ACHN (cell line): Measurements from ENCODE around the gene FAM83D.
A peak's percentile ranks its signal among the peaks of the same experiment; 100 is the strongest.

ENCODE experiments used
- DNase-seq: peaks from one replicate; pipeline ENCODE4 v3.0.0-alpha.2; 2015
- in situ Hi-C: cut with HindIII; loops from 2 replicates; pipeline ENCODE4 v1.10.0; 2017; ENCODE audit warnings: low sequenced_read_pairs, low pct_ligation_motif_present, low pct_unique_long_range_greater_than_20kb

FAM83D gene

DNA sequence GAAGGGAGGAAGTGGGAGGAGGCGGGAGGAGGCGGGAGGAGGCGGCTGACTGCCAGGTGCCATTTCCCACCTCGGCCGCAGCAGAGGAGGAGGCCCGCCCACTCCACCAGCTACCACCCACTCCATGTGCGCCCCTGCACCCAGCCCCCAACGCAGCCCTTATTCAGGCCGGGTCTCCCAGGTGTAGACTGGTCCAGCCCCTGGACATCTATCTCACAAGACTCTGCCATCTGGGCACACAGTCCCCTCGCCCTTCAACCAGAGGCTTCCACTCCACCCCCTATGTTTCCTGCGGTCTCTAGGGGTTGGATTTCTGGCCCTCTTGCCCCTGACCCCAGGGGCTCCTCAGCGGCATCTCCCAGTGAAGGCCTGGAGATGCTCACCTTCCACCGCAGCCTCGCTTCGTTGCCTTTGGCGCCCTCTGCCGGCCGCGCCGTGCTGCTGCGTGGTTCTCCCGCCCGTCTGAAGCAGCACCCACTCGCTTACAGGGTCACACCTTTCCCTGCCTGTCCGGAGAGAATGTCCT lies 32.6 kb upstream of the FAM83D start:
- DNase-seq = peak; percentile 37
- in situ Hi-C loops = no loop called here

- in situ Hi-C loops = no loop called here
- no peak for DNase-seq
Observed at GRCh38 chr20:38894091-38894847, 31.9 kb upstream of the FAM83D start.

DNA sequence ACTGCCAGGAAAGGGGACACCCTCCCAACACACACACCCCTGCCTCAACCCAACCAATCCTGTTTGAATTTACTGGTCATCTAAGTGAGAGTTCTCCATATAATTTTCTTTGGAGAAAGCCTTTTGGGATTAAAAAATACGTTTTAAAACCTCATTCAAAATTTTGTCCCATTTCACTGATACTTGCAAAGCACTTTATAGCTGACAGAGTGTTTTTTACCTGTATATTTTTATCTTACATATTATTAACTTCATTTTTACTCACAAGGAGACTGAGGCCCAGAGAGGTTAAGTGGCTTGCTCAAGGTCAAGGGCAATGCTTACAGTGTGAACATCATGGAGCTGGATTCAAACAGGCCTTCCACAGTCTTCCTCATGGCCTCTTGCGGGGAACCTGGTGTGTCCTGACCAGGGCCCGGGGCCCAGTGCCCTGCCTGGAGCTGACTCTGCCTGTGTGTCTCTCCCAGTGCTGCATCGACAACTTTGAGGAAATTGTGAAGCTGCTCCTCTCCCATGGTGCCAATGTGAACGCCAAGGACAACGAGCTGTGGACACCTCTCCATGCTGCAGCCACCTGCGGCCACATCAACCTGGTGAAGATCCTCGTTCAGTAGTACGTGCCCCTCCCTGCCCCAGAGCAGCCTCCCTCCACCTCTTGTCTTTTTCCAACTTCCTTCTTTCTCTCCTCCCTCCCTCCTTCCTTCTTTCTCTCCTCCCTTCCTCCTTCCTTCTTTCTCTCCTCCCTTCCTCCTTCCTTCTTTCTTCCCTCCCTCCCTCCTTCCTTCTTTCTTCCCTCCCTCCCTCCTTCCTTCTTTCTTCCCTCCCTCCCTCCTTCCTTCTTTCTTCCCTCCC lies 30.9 kb upstream of the FAM83D start:
- in situ Hi-C loops = no loop called here
- DNase-seq = no peak

GRCh38 chr20:38896009-38896594 lies 30.1 kb upstream of the FAM83D start:
- in situ Hi-C loops = no loop called here
- DNase-seq = no peak

DNA sequence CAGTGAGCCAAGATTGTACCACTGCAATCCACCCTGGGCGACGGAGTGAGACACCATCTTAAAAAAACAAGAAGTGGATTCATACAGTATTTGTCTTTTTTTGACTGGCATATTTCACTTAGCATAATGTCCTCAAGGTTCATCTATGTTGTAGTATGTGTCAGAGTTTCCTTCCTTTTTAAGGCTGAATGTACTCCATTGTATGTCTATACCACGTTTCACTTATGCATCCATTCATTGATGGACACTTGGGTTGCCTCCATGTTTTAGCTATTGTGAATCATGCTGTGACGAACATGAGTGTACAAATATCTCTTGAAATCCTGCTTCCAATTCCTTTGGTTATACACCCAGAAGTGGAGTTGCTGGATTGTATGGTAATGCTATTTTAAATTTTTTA lies 28.9 kb upstream of the FAM83D start:
- DNase-seq = no peak
- in situ Hi-C loops = no loop called here

GRCh38 chr20:38900606-38901005 lies 25.6 kb upstream of the FAM83D start:
- in situ Hi-C loops = no loop called here
- DNase-seq = no peak

DNA sequence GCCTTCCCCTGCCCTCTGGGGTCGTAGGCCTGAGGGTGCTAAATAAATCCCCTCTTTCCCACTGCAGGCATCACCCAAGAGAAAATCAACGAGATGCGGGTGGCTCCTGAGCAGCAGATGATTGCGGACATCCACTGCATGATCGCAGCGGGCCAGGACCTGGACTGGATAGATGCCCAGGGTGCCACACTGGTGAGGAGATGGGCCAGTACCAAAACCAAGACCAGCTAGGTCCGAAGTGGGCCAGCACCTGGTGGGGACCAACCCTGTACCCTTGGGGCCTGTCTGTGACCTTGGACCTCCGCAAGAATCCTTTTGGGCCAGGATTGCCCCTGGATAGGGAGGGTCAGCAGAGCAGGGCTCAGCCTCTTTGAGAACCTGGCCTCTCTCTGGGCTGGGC lies 23.6 kb upstream of the FAM83D start:
- in situ Hi-C loops = no loop called here
- no peak for DNase-seq

- in situ Hi-C loops = no loop called here
- DNase-seq = no peak
Observed at GRCh38 chr20:38903335-38903734, 22.9 kb upstream of the FAM83D start.

DNA sequence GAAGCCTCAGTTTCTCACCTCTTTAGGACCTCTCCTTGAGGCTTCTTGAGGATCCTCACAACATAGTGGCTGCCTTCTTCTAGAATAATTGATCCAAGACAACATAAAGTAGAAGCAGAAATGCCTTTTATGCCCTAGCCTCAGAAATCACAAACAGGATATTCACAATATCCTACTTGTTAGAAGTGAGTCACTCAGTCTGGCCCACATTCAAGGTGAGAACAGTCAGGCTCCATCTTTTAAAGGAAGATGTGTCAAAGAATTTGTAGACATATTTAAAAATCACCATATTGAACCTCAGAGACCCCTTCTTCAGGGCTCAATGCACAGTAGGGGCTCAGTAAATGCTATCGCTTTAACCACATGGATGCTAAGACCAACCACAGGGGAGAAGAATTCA lies 20.8 kb upstream of the FAM83D start:
- no peak for DNase-seq
- in situ Hi-C loops = no loop called here

- no peak for DNase-seq
- in situ Hi-C loops = no loop called here
Observed at GRCh38 chr20:38907918-38908677, 18.1 kb upstream of the FAM83D start.

- in situ Hi-C loops = no loop called here
- no peak for DNase-seq
Observed at GRCh38 chr20:38915355-38915754, 10.9 kb upstream of the FAM83D start.

GRCh38 chr20:38917657-38918056 lies 8.6 kb upstream of the FAM83D start:
- no peak for DNase-seq
- in situ Hi-C loops = no loop called here

- DNase-seq = no peak
- in situ Hi-C loops = no loop called here
Observed at GRCh38 chr20:38918172-38918571, 8.0 kb upstream of the FAM83D start.

- in situ Hi-C loops = no loop called here
- DNase-seq = no peak
Observed at GRCh38 chr20:38919683-38920082, 6.5 kb upstream of the FAM83D start.

GRCh38 chr20:38920411-38920810 lies 5.8 kb upstream of the FAM83D start:
- DNase-seq = no peak
- in situ Hi-C loops = no loop called here

GRCh38 chr20:38920851-38921250 lies 5.4 kb upstream of the FAM83D start:
- DNase-seq = no peak
- in situ Hi-C loops = no loop called here

DNA sequence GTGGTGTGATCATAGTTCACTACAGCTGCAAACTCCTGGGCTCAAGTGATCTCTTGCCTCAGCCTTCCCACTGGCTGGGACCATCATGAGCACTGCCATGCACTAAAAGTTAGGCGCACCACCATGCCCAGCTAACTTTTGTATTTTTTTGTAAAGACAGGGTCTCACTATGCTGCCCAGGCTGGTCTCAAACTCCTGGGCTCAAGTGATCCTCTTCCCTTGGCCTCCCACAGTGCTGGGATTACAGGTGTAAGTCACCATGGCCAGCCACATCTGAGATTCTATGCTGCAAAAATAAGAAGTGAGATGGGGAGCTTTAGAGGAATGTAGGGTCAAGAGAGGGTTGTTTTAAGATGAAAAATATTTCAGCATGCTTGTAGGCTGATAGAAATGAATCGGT lies 1.5 kb upstream of the FAM83D start:
- in situ Hi-C loops = no loop called here

DNA sequence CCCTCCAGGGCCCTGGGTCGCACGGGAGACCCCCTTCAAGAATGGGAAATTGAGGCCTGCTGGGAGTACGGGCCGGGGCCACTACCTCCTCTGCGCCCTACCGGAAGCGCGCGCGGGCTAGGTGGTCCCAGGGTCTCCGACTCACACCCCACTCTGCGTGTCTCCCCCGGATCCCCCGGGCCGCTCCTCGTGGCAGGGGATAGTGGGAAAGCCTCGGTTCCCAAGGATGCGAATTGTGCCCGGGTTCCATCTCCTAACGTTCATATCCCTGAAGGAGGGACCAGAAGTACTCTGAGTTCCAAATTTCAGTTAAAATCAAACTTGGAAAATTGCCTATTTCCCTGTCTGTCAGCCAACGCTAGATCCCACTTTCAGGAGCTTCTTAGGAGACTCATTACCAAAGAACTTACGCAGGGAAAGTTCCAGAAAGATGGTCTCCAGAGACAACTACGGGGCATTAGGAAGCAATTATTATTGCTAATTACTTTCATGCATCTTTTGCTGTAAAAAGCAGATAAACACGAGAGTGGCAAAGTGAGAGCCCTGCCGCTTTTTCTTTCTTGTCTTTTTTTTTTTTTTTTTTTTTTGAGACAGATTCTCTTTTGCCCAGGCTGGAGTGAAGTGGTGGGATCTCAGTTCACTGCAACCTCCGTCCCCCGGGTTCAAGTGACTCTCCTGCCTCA lies 858 bp downstream of the FAM83D start:
- peak; percentile 22 for DNase-seq
- in situ Hi-C loops = no loop called here

More for the DNA sequence above, 1.5 kb upstream of the FAM83D start:
- DNase-seq = no peak
